GM12801 (cell line): ENCODE results near the gene CEP120.

ENCODE experiments used
- TF ChIP-seq, protein P1 (sequence below): IDR thresholded peaks from one replicate; pipeline ENCODE4 v1.5.1; 2011; ENCODE audit warnings: control low read depth; ENCODE audit not compliant: insufficient read length; ENCODE audit errors: extremely low read depth

Gene CEP120

DNA sequence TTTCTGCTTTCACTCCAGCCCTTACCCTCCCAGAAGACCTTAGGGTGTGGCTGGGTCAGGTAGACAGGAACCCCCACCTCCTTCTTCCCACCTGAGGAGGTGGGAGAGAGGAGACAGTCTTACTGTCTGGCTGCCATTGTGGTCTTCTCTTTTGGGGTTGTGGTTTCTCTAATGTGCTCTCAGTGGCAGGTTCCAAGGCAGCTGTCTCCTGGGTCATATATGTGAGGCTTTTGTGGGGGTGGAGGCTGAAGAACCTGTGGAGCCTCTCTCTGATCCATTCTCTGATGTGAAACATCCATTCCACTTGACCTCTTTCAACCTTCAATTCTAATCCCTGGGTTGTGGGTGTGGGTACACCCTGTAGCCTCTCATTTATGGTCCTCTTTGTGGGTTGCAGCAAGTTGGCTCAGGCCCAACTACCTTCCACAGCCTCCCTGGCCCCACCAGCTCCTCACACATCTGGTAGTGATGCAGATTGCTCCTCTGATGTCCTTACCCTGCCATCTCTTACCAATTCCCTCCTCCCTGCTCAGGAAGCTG is 118.4 kb downstream of the CEP120 start:
- TF ChIP-seq, protein P1, sequence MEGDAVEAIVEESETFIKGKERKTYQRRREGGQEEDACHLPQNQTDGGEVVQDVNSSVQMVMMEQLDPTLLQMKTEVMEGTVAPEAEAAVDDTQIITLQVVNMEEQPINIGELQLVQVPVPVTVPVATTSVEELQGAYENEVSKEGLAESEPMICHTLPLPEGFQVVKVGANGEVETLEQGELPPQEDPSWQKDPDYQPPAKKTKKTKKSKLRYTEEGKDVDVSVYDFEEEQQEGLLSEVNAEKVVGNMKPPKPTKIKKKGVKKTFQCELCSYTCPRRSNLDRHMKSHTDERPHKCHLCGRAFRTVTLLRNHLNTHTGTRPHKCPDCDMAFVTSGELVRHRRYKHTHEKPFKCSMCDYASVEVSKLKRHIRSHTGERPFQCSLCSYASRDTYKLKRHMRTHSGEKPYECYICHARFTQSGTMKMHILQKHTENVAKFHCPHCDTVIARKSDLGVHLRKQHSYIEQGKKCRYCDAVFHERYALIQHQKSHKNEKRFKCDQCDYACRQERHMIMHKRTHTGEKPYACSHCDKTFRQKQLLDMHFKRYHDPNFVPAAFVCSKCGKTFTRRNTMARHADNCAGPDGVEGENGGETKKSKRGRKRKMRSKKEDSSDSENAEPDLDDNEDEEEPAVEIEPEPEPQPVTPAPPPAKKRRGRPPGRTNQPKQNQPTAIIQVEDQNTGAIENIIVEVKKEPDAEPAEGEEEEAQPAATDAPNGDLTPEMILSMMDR: no peak

DNA sequence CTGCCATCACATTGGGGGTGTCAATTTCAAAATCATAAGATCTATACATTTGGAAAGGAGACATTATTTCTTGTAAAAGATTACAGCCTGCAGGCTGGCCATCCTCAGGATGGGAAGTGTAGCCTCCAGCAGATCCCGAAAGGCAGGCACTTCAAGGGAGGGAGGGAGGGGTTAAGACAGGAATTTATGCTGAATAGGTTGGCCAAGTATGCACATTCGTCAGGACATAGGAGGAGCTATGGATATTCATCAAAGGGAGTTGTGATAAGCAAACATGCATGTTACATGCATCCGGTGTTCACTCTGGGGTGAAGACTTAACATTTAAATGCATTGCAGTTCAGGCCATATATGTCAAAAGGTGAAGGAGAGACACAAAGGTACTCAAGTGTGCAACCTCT is 119.4 kb downstream of the CEP120 start:
- TF ChIP-seq, protein P1: no peak

DNA sequence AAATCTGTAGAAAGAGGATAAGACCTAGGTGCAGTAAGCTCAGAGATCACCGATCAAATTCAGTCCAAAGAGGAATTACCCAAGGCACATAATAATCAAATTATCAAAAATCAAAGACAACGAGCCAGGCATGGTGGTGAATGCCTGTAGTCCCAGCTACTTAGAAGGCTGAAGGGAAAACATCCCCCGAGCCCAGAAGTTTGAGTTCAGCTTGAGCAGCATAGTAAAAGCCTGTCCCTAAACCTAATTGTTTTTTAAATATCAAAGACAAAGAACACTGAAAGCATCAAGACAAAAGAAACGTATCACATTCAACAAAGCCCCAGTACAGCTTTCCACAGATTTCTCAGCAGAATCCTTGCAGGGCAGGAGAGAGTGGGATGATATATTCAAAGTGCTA is 122.9 kb downstream of the CEP120 start:
- TF ChIP-seq, protein P1: no peak

DNA sequence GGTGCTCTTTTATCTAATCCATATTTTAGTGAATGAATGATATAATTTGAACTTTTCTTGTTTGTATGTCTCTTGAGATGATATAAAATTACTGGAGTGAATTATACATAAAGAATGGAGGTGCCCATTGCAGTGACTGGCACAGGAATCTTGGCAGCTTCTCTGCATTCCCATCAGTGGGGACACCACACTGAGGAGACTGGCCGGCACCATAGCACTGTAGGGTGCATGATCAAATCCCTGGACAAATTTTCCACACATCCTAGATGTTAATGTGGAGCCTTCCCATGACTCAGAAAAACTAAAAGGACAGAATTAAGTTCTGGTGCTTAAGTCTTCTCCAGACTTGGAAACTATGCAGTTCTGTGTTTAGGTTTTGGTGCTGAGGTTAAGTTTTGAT is 124.1 kb downstream of the CEP120 start:
- TF ChIP-seq, protein P1: no peak

DNA sequence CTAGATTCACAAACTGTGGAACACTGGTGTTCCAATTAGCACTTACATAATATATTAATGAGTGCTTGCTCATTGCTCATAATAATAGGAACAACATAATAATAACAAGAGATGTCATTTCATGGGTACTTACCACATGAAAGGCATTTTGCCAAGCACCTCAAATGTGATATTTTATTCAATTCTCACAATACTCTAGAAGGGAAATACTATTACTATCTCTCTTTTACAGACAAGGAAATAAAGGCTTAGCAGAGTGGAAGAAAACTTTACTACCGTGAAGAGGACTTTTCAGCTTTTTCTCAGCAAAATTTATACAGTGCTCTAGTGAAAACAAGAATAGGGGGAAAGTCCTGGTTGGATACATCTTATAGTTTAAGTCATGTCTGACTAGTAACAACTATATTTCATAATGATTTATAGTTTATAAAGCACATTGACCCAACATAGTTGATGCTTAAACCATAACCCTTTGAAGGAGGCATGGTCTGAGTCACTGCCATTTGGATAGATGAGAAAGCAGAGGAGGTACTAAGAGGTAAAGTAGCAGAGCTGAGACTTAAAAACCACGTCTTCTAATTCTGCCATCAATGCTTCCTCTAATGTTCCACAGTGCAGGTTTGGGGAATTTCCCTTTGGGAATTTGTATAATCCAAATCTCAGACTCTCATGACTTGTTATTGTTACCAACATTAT is 124.7 kb downstream of the CEP120 start:
- TF ChIP-seq, protein P1: no peak

DNA sequence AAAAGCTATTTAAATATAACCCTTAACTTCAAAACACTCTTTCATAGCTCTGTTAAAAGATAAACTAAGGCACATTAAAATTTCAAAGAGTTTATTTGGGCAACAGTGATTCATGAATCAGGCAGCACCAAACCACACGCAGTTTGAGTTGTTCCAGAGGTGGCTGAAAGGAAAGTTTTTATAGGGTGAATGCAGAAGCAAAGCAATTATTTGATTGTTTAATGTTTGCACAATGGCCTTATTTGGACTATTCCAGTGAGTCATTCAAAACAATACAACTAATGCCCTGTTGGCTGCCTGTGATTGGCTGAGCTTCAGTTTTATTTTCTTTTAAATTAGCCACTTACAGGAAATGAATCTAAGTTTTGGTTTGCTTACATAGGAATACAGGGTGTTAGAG is 125.3 kb downstream of the CEP120 start:
- TF ChIP-seq, protein P1: no peak

DNA sequence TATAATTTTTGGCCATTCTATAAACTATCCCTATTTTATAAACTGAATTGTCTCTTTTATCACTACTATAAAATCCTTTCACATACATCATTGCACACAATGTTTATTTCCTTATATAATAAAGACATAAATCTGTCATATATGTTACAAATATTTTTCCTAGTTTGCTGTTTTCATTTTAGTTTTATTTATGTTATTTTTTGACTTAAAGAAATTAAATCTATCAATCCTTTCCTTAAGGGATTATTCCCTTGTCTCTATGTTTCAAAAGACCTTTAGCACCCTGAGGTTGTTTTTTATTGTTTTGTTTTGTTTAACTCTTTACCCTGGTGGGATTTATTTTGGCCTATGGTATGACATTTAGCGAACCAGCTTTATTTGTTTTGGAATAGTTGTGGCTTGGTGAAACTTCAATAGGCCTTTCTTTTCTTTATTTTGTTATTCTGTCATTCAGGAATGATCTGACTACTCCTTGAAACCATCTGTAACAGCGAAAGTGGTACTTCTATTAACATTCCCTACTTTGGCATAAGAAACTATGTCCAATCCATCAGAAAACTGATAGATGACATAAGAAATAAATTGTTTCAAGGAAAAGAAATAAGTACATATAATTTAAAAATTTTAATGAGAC is 125.9 kb downstream of the CEP120 start:
- TF ChIP-seq, protein P1: no peak
